COLO668 (cell line): ENCODE data around the gene SCAI.
"Not testable (repeated sequence)": the region's sequence is repeated elsewhere in the genome, so short reads cannot be mapped to it uniquely, and the experiment has no call there.

Experiments used
- DNase-seq: peaks from one replicate; lab custom pipeline; 2025; ENCODE audit not compliant: unreplicated experiment; lab: John Stamatoyannopoulos, UW

Gene SCAI

GRCh38 chr9:125106285-125106893 is 36.9 kb downstream of the SCAI start:
- no peak for DNase-seq

- no peak for DNase-seq
Observed at GRCh38 chr9:125103770-125104460, 39.4 kb downstream of the SCAI start.

DNA sequence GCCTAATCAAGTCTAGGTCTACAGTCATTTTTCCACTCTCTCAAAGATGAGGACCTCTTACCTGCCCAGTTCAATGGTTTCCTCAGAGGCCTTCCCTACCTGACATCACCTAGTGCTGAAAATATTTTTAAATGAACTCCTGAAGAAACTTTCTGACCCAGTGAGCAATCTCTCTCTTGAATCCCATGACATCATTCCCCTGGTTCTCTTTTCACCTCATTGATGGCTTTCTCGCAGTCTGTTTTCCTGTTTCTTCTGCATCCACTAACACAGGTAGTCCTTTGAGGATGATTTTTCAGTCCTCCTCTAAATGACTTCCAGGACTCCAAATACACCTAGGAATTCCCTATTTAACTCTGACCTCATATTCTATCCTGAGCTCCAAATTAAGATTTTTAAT is 40.3 kb downstream of the SCAI start:
- no peak for DNase-seq

DNA sequence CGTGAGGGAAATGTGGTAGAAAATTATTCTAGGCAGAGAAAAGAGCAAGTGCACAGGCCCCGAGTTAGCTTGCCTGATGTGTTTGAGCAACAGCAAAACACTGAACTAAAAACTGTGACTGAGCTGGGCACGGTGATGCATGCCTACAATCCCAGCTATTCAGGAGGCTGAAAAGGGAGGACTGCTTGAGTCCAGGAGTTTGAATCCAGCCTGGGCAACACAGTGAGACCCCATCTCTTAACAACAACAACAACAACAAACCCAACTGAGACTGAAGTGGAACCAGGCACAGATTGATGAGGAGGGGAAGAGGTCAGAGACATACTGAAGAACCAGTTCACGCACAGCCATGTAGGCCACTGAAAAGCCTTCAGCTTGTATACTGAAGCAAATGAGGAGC is 42.5 kb downstream of the SCAI start:
- no peak for DNase-seq

DNA sequence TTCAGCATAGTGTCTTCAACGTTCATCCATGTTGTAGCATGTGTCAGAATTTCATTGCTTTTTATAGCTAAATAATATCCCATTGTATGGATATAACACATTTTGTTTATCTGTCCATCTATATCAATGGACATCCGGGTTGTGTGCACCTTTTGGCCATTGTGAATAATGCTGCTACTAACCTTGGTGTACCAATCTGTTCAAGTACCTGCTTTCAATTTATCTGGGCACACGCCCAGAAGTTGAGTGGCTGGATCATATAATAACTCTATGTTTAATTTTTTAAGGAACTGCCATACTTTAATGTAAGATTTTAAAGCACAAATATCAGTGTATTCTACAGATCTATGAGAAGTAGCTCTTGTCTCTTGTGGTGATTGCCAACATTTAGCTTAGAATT is 43.5 kb downstream of the SCAI start:
- no peak for DNase-seq

GRCh38 chr9:125095821-125096443 is 47.4 kb downstream of the SCAI start:
- no peak for DNase-seq

- no peak for DNase-seq
Observed at GRCh38 chr9:125091121-125091520, 52.2 kb downstream of the SCAI start.

GRCh38 chr9:125089331-125089730 is 54.0 kb downstream of the SCAI start:
- no peak for DNase-seq

DNA sequence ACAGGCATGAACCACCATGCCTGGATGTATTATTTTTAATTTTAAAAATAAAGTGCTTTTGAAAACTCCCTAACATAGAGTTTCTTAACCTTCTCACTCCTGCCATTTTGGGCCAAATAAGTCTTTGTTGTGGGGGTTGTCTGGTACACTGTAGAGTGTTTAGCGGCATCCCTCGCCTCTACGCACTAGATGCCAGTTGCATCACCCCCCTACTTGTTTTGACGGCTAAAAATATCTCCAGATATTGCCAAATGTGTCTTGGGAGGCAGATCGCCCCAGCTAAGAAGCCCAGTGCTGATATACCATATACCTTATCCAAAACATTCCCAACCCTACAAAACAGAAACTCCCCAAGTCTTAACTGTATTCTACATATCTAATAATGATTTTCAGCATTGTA is 54.6 kb downstream of the SCAI start:
- no peak for DNase-seq

DNA sequence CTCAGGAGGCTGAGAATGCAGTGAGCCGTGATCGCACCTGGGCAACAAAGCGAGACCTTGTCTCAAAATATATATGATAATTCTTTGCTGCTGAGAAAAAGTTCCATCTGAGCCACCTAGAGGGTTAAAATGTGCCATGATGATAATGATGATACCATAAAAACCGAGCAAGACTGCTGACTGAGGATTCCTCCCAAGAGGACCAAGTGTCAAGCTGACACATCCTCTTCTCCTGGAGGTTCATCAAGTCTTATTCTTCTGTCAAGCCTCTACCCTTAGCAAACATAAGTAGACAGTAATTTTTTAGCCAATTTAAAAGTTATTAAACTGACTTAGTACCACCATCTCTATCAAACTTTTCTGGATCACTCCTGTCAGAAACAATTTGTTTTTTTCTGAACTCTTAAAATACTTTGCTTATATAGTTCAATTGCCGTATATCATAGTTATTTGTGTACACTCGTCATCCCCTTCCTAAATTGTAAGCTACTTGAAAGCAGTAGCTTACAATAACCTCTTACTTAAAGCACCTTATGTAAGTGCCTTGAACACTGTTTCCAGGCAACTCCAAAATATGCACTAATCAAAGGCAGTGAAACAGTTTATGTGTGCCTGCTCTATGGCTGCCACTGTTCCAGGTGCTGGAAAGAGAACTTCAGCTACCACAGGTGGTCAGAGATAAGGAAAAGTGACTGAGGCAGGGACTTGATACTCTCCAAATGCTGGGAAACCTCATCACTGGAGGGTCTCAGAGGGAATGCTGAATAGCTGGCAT is 57.4 kb downstream of the SCAI start:
- no peak for DNase-seq

GRCh38 chr9:125082197-125082596 is 61.1 kb downstream of the SCAI start:
- DNase-seq, result not testable (repeated sequence)

- DNase-seq, result not testable (repeated sequence)
Observed at GRCh38 chr9:125080797-125081196, 62.5 kb downstream of the SCAI start.

DNA sequence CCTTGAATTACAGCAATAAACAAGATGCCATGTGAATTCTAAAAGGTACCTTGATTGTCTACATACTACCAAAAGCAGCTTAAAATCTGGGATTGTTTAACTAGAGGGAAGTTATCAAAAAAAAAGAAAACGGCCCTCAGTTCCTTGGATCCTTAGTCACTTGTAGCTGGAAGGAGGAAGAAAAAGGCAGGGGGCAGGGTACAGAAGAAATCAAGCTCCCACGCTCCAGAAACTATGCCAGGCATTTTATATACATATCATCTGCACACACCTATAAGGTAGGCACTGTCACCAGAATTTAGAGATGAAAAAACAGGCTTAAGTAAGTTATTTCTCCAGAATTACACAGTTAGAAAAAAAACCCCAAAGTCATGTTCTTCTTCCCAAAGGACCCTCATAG is 63.4 kb downstream of the SCAI start:
- DNase-seq, result no peak

- DNase-seq, result no peak
Observed at GRCh38 chr9:125075997-125076396, 67.3 kb downstream of the SCAI start.

- no peak for DNase-seq
Observed at GRCh38 chr9:125074976-125075375, 68.4 kb downstream of the SCAI start.

DNA sequence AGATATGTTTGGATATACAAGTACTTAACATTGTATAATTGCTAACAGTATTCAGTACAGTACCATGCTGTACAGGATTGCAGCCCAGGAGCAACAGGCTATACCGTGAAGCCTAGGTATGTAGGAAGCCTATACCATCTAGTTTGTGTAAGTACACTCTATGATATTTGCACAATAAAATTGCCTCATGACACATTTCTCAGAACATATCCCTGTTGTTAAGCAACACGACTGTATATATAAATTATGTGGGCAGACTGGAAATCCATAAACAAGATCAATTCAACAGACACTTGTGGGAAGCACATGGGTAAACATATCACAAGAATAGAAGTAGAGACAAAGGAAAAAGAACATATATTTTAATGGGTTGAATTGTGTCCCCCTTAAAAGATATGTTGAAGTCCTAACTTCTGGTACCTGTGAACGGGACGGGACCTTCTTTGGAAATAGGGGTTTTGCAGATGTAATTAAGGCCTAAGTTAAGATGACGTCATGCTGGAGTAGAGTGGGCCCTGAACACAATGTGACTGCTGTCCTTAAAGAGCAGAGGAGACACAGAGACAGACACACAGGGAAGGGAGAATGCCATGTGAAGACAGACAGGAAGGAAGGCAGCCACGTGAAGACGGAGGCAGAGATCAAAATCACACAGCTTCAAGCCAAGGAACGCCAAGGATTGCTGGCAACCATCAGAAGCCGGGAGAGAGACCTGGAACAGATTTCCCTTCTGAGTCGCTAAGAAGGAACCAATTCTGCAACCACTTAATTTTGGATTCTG is 76.3 kb downstream of the SCAI start:
- DNase-seq, result peak; percentile 8

- DNase-seq, result no peak
Observed at GRCh38 chr9:125061391-125061790, 81.9 kb downstream of the SCAI start.

GRCh38 chr9:125049212-125050049 is 93.9 kb downstream of the SCAI start:
- no peak for DNase-seq

GRCh38 chr9:125043631-125044030 is 99.7 kb downstream of the SCAI start:
- DNase-seq, result no peak

DNA sequence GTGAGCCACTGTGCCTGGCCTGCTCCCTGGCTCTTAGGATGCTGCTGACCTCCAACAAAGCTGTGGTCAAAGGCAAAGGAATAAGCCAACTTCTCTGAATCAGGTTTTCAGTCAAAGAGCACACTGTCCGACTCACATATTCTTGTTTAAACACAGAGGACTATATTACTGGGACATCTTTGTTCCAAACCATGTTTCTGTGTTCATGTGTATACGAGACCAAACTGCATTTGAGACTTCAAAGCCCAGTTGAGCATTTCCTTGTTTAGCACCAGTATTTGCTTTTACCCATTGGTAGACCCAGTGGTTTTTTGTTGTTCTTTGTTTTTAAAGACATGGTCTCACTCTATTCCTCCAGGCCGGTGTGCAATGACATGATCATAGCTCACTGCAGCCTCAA is 100.2 kb downstream of the SCAI start:
- DNase-seq, result no peak
